ENCODE measurements around the gene FGFR3.

- TF ChIP-seq CTCF (IDR thresholded peaks at IDR 0.05) (no peak), POLR2A (IDR thresholded peaks at IDR 0.05) (no peak)
Observed at GRCh38 chr4:1759170-1759817, 33.8 kb upstream of the FGFR3 start.
